Measurements from ENCODE around the gene RPS6KB1. TPM values are rescaled to one million over a fixed set of nuclear protein-coding genes. Genes with fewer than 3 reads are reported as not detected.
A peak's percentile ranks its signal among the peaks of the same experiment; 100 is the strongest.

Gene RPS6KB1
- total RNA-seq, 1 experiment from 2014 or later, result 75.7 TPM

- TF ChIP-seq, protein P1, sequence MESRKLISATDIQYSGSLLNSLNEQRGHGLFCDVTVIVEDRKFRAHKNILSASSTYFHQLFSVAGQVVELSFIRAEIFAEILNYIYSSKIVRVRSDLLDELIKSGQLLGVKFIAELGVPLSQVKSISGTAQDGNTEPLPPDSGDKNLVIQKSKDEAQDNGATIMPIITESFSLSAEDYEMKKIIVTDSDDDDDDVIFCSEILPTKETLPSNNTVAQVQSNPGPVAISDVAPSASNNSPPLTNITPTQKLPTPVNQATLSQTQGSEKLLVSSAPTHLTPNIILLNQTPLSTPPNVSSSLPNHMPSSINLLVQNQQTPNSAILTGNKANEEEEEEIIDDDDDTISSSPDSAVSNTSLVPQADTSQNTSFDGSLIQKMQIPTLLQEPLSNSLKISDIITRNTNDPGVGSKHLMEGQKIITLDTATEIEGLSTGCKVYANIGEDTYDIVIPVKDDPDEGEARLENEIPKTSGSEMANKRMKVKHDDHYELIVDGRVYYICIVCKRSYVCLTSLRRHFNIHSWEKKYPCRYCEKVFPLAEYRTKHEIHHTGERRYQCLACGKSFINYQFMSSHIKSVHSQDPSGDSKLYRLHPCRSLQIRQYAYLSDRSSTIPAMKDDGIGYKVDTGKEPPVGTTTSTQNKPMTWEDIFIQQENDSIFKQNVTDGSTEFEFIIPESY (IDR thresholded peaks at IDR 0.05; ENCODE audit: extremely low read depth, insufficient replicate concordance, low read length), result no peak
- no peak for TF ChIP-seq SP1 (IDR thresholded peaks at IDR 0.05; ENCODE audit: low read depth)
Measured at GRCh38 chr17:59845595-59846393, 47.1 kb upstream of the RPS6KB1 start (continued).

- H2AFZ ChIP-seq (ENCODE audit: low read depth, low read length, poor library complexity, severe bottlenecking), result no peak overlapping the region
- BruUV-seq (replicated peaks), result no TSS peak
- ChIA-PET CTCF (interaction anchor here (0.9 to 2.7 kb wide), 4 partner anchors 13 to 190 kb away, joined by 3 to 20 read pairs (median 6); no protein-coding TSS in a partner anchor), RAD21 (ENCODE audit: low non-redundant PET in 1 of 2, low total read pairs in 2 of 2, uncharacterized antibody in 2 of 2, unreplicated experiment in 2 of 2) (interaction anchor here in 1 of 2 experiments (0.6 to 1.0 kb wide), 2 partner anchors 52 to 55 kb away, joined by 3 read pairs; no protein-coding TSS in a partner anchor), POLR2A (interaction anchor here (1.8 to 15.2 kb wide), 5 partner anchors 9 to 95 kb away, joined by 5 to 443 read pairs (median 10); no protein-coding TSS in a partner anchor)
- H3K79me2 ChIP-seq (ENCODE audit: insufficient read depth, low read length), result no peaks in the 10 kb centered on the region
- H4K20me1 ChIP-seq (ENCODE audit: insufficient read depth), result no peaks in the 10 kb centered on the region
- peak; percentile 94 for DNase-seq (ENCODE audit: low read depth, low spot score)
- H3K36me3 ChIP-seq (ENCODE audit: control insufficient read depth in 1 of 2, insufficient read depth in 2 of 2, low read length in 2 of 2), result no peaks in the 10 kb centered on the region
- peak overlapping the region; percentile 97 for H3K27ac ChIP-seq (ENCODE audit: low read depth, low read length)
- ATAC-seq, result peak; percentile 30
- peak overlapping the region; percentile 68 for H3K4me2 ChIP-seq (ENCODE audit: low read length)
- TF ChIP-seq ZFX (IDR thresholded peaks at IDR 0.05), result no peak
- TF ChIP-seq JUND (IDR thresholded peaks at IDR 0.05), result no peak
- no peak for TF ChIP-seq EZH2phosphoT487 (IDR thresholded peaks at IDR 0.05; ENCODE audit: borderline replicate concordance)
- peak; percentile 89 for TF ChIP-seq TCF7L2 (IDR thresholded peaks at IDR 0.05; ENCODE audit: borderline replicate concordance, extremely low read depth, insufficient read depth, insufficient read length)
- no peak for TF ChIP-seq EGR1 (IDR thresholded peaks at IDR 0.05; ENCODE audit: low read depth)
- peak; percentile 38; the same call in 1 of the 2 replicates for TF ChIP-seq POLR2AphosphoS5 (IDR thresholded peaks at IDR 0.05; ENCODE audit: low read depth, low read length)
- no peak for TF ChIP-seq POLR2A (IDR thresholded peaks at IDR 0.05; ENCODE audit: borderline replicate concordance, extremely low read depth, insufficient read depth, insufficient read length)
- peak; percentile 60 for TF ChIP-seq YY1 (IDR thresholded peaks at IDR 0.05; ENCODE audit: extremely low read depth, insufficient replicate concordance, low read depth, low read length)
- H3K9me3 ChIP-seq (ENCODE audit: control insufficient read depth in 1 of 2, insufficient read depth in 1 of 2, low read depth in 1 of 2, low read length in 2 of 2), result no peaks in the 10 kb centered on the region
- H3K9ac ChIP-seq (ENCODE audit: low read length), result peak overlapping the region; percentile 92
- H3K4me3 ChIP-seq (replicated peaks in 1 of 2; ENCODE audit: low read depth in 1 of 2, low read length in 2 of 2), result peak overlapping the region; percentile 9 to 32; a peak in 3 of 4 replicates
- peaks cover 76 to 97% of the 10 kb centered on the region in 2 experiments for H3K4me1 ChIP-seq (ENCODE audit: control insufficient read depth in 1 of 2, insufficient read depth in 2 of 2, low read length in 2 of 2)
- H3K9me2 ChIP-seq (ENCODE audit: insufficient read depth), result no peaks in the 10 kb centered on the region
- intact Hi-C loops (cut with micrococcal nuclease), result no loop called here
- H3K27me3 ChIP-seq (ENCODE audit: insufficient read depth, low read length), result no peaks in the 10 kb centered on the region
Measured at GRCh38 chr17:59846394-59847165, 46.3 kb upstream of the RPS6KB1 start.
